HG02763 (cell line): ENCODE results near the gene RAPGEF3.

Source experiments
- ATAC-seq: cut with Tn5 transposase; IDR thresholded peaks from one replicate; pipeline ENCODE4 v1.9.1; 2021; ENCODE audit warnings: mild to moderate bottlenecking, moderate library complexity; ENCODE audit not compliant: unreplicated experiment

RAPGEF3 gene

GRCh38 chr12:47757840-47758583 is 668 bp downstream of the RAPGEF3 start:
- ATAC-seq = no peak

- no peak for ATAC-seq
These were observed 1.3 kb downstream of the RAPGEF3 start for GRCh38 chr12:47757364-47757839.

GRCh38 chr12:47755655-47756562 is 2.8 kb downstream of the RAPGEF3 start:
- ATAC-seq = peak; percentile 73

GRCh38 chr12:47754881-47755280 is 3.8 kb downstream of the RAPGEF3 start:
- no peak for ATAC-seq

- ATAC-seq = no peak
These were observed 4.6 kb downstream of the RAPGEF3 start for GRCh38 chr12:47754126-47754525.

- ATAC-seq = no peak
These were observed 5.4 kb downstream of the RAPGEF3 start for GRCh38 chr12:47753021-47754001.

- ATAC-seq = no peak
These were observed 6.1 kb downstream of the RAPGEF3 start for GRCh38 chr12:47752552-47752951.

GRCh38 chr12:47752121-47752520 is 6.6 kb downstream of the RAPGEF3 start:
- no peak for ATAC-seq

- no peak for ATAC-seq
These were observed 7.1 kb downstream of the RAPGEF3 start for GRCh38 chr12:47751561-47751960.

- ATAC-seq = no peak
These were observed 7.7 kb downstream of the RAPGEF3 start for GRCh38 chr12:47750916-47751470.

GRCh38 chr12:47750229-47750798 is 8.4 kb downstream of the RAPGEF3 start:
- no peak for ATAC-seq

- no peak for ATAC-seq
These were observed 9.8 kb downstream of the RAPGEF3 start for GRCh38 chr12:47748899-47749298.

- no peak for ATAC-seq
These were observed 10.2 kb downstream of the RAPGEF3 start for GRCh38 chr12:47748507-47748828.

- no peak for ATAC-seq
These were observed 10.8 kb downstream of the RAPGEF3 start for GRCh38 chr12:47747596-47748506.

GRCh38 chr12:47747126-47747525 is 11.6 kb downstream of the RAPGEF3 start:
- no peak for ATAC-seq

GRCh38 chr12:47746523-47746922 is 12.2 kb downstream of the RAPGEF3 start:
- no peak for ATAC-seq

GRCh38 chr12:47746073-47746472 is 12.6 kb downstream of the RAPGEF3 start:
- ATAC-seq = no peak

- no peak for ATAC-seq
These were observed 13.1 kb downstream of the RAPGEF3 start for GRCh38 chr12:47745485-47746041.
